ENCODE measurements around the gene TDRD9.

TDRD9 gene

GRCh38 chr14:104023325-104024055 lies 95.2 kb downstream of the TDRD9 start:
- no peak for DNase-seq (ENCODE audit: low read depth in 2 of 2)

- DNase-seq (ENCODE audit: low read depth in 2 of 2) = no peak
Observed at GRCh38 chr14:104025534-104025933, 97.3 kb downstream of the TDRD9 start.

- no peak for DNase-seq (ENCODE audit: low read depth in 2 of 2)
Observed at GRCh38 chr14:104026024-104026423, 97.8 kb downstream of the TDRD9 start.

- no peak for DNase-seq (ENCODE audit: low read depth in 2 of 2)
Observed at GRCh38 chr14:104030958-104031357, 102.7 kb downstream of the TDRD9 start.

GRCh38 chr14:104031384-104031783 lies 103.1 kb downstream of the TDRD9 start:
- DNase-seq (ENCODE audit: low read depth in 2 of 2) = no peak

- no peak for DNase-seq (ENCODE audit: low read depth in 2 of 2)
Observed at GRCh38 chr14:104034976-104035699, 106.9 kb downstream of the TDRD9 start.

- no peak for DNase-seq (ENCODE audit: low read depth in 2 of 2)
Observed at GRCh38 chr14:104036212-104036611, 108.0 kb downstream of the TDRD9 start.

GRCh38 chr14:104037074-104037473 lies 108.8 kb downstream of the TDRD9 start:
- DNase-seq (ENCODE audit: low read depth in 2 of 2) = no peak

- no peak for DNase-seq (ENCODE audit: low read depth in 2 of 2)
Observed at GRCh38 chr14:104037903-104038302, 109.6 kb downstream of the TDRD9 start.

GRCh38 chr14:104039214-104039613 lies 111.0 kb downstream of the TDRD9 start:
- no peak for DNase-seq (ENCODE audit: low read depth in 2 of 2)

GRCh38 chr14:104040539-104040938 lies 112.3 kb downstream of the TDRD9 start:
- DNase-seq (ENCODE audit: low read depth in 2 of 2) = no peak

- no peak for DNase-seq (ENCODE audit: low read depth in 2 of 2)
Observed at GRCh38 chr14:104041430-104042104, 113.3 kb downstream of the TDRD9 start.

- DNase-seq (ENCODE audit: low read depth in 2 of 2) = no peak
Observed at GRCh38 chr14:104044016-104044415, 115.8 kb downstream of the TDRD9 start.

- DNase-seq (ENCODE audit: low read depth in 2 of 2) = no peak
Observed at GRCh38 chr14:104047761-104048160, 119.5 kb downstream of the TDRD9 start.

- DNase-seq (ENCODE audit: low read depth in 2 of 2) = no peak
Observed at GRCh38 chr14:104048758-104049507, 120.7 kb downstream of the TDRD9 start.

GRCh38 chr14:104049576-104050240 lies 121.5 kb downstream of the TDRD9 start:
- no peak for DNase-seq (ENCODE audit: low read depth in 2 of 2)

- no peak for DNase-seq (ENCODE audit: low read depth in 2 of 2)
Observed at GRCh38 chr14:104051092-104051813, 123.0 kb downstream of the TDRD9 start.

- no peak for DNase-seq (ENCODE audit: low read depth in 2 of 2)
Observed at GRCh38 chr14:104054222-104054905, 126.1 kb downstream of the TDRD9 start.

GRCh38 chr14:104062281-104062680 lies 134.0 kb downstream of the TDRD9 start:
- no peak for DNase-seq (ENCODE audit: low read depth in 2 of 2)

GRCh38 chr14:104064003-104064402 lies 135.7 kb downstream of the TDRD9 start:
- DNase-seq (ENCODE audit: low read depth in 2 of 2) = no peak

Measured in stimulated activated CD4-positive, alpha-beta T cell treated with anti-CD3 and anti-CD28 coated beads, Interleukin-15, amount 100 ng/mL, for 48 hours (primary cell).